Activated CD4-positive, CD25-positive, alpha-beta regulatory T cell treated with anti-CD3 and anti-CD28 coated beads, Interleukin-2, amount 50 U/mL, for 72 hours (primary cell): Measurements from ENCODE around the gene BEST1.

Experiments used
- DNase-seq: peaks from one replicate; pipeline ENCODE4 v3.0.0; 2021

BEST1 gene

GRCh38 chr11:61916737-61917333, 33.3 kb upstream of the BEST1 start:
- no peak for DNase-seq

GRCh38 chr11:61917334-61918109, 32.6 kb upstream of the BEST1 start, which contains the start of gene RAB3IL1:
TSS of gene RAB3IL1 (minus strand) at chr11:61917566. CDS start at chr11:61917367, 199 bp downstream.
- peak; percentile 33 for DNase-seq

GRCh38 chr11:61918251-61918937, 31.8 kb upstream of the BEST1 start:
- DNase-seq: no peak

GRCh38 chr11:61918938-61919704, 31.0 kb upstream of the BEST1 start:
- no peak for DNase-seq

- DNase-seq: no peak
These were observed 30.2 kb upstream of the BEST1 start for GRCh38 chr11:61919705-61920631.

- DNase-seq: no peak
These were observed 28.7 kb upstream of the BEST1 start for GRCh38 chr11:61921446-61921845.

GRCh38 chr11:61922539-61922938, 27.6 kb upstream of the BEST1 start:
- DNase-seq: no peak

GRCh38 chr11:61923166-61924063, 26.7 kb upstream of the BEST1 start:
- no peak for DNase-seq

GRCh38 chr11:61924064-61924455, 26.1 kb upstream of the BEST1 start:
- no peak for DNase-seq

- no peak for DNase-seq
These were observed 24.4 kb upstream of the BEST1 start for GRCh38 chr11:61925736-61926135.

GRCh38 chr11:61926235-61926634, 23.9 kb upstream of the BEST1 start:
- no peak for DNase-seq

- no peak for DNase-seq
These were observed 22.6 kb upstream of the BEST1 start for GRCh38 chr11:61927501-61927900.

GRCh38 chr11:61928606-61929005, 21.5 kb upstream of the BEST1 start:
- no peak for DNase-seq

- no peak for DNase-seq
These were observed 19.2 kb upstream of the BEST1 start for GRCh38 chr11:61930933-61931332.

- no peak for DNase-seq
These were observed 14.3 kb upstream of the BEST1 start for GRCh38 chr11:61935861-61936260.

- no peak for DNase-seq
These were observed 9.7 kb upstream of the BEST1 start for GRCh38 chr11:61940466-61940865.

GRCh38 chr11:61945191-61945590, 5.0 kb upstream of the BEST1 start:
- no peak for DNase-seq

GRCh38 chr11:61946894-61947293, 3.3 kb upstream of the BEST1 start:
- DNase-seq: no peak

- DNase-seq: peak; percentile 63
These were observed 2.5 kb upstream of the BEST1 start for GRCh38 chr11:61947486-61948210.

- DNase-seq: no peak
These were observed 1.6 kb upstream of the BEST1 start for GRCh38 chr11:61948505-61948904.
